Glomerular visceral epithelial cell (primary cell): ENCODE results near the gene RTL1.

Experiments
- DNase-seq: peaks from one replicate; pipeline ENCODE4 v3.0.0-alpha.2; 2016; ENCODE audit errors: extremely low spot score

Gene RTL1

DNA sequence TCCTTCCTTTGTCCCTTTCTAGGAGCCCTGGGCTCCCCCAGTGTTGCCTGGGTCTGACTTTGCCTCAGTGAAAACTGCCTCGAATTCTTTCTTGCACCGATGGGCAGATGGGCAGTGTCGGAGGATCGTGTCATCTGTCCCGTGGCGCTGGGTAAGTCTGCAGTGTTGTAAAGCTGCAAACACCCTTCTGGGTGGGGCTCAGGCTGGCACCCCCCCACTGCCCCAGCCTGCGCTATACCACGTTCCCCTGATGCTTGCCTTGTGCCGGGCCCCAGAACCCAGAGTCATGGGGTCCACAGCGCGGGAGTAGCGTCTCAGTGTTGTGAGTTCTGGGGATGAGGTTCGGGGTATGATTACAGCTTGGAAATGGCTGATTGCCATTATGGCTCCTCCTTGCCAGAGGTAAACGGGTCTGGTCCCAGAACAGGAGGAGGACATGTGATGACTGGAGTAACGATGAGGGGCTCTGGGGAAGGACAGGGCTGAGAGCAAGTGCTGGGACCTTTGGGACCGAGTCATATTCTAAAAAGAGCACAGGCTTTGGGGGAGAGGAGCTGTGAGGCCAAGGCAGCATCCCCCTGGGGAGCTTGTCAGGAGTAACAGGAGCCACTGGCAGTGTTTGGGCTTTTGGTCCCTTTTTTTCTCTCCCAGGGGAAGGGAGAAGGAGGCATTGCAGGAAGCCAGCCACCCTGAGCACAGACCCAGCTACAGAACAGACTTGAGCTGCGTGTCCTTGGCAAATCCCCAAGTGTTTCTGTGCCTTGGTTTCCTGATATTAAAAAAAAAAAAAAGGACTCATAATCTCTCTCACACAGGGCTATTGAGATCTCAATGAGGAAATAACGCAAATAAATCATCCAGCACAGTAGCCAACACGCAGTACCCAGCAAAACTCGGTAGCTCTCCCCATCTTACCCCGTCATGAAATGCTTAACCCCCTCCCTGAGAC lies 4.3 kb downstream of the RTL1 start:
- no peak for DNase-seq

GRCh38 chr14:100898465-100898864 lies 5.1 kb downstream of the RTL1 start:
- no peak for DNase-seq

DNA sequence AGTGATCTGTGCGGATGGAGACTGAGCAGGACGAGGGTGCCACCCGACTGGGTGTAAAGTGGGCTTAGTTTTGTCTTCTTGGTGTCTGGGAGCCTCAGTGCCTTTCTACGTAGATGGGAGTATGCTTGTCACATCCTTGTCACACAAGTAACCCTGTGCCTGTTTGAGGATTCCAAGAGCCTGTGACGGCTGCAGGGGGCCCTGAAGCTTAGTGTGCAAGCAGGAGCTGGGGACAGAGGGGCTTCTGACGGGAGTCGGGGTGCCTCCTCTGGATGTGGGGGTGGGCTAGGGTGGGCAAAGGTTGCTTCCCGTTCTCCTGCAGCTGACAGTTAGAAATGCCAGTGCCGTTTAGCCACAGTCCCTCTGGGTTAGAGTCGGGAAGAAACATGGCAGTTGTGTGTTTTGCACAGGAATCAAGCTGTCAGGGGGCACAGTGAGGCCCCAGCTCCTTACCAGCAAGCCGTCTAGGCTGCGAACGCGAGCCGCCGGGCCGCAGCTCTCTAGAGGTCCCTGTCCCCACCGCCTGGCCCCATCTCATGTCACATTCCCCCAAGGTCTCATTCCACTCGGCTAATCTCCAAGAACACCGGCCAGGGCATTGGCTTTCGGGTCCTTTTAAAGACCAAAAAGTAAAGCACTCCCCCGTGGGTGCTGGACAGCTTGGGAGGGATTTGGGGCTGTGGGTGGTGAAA lies 7.0 kb downstream of the RTL1 start:
- DNase-seq, result no peak

- no peak for DNase-seq
Observed at GRCh38 chr14:100895411-100895810, 8.1 kb downstream of the RTL1 start.

- no peak for DNase-seq
Observed at GRCh38 chr14:100894416-100894815, 9.1 kb downstream of the RTL1 start.

DNA sequence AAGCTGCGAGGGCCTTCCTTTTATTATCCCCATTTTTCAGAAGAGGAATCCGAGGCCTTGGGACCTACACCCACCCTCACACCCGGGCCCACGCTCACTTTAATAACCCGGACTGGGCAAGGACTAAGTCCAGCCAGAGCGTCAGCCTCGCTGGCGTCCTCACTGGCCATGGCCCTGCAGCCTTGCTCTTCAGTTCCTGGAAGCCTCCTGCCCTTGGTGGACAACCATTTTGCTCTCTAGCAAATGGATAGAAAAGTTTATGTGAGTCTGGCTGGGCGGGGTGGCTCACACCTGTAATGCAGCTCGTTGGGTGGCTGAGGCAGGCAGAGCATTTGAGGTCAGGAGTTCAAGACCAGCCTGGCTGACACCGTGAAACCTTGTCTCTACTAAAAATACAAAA lies 9.8 kb downstream of the RTL1 start:
- no peak for DNase-seq

GRCh38 chr14:100893228-100893601 lies 10.3 kb downstream of the RTL1 start:
- DNase-seq, result no peak

DNA sequence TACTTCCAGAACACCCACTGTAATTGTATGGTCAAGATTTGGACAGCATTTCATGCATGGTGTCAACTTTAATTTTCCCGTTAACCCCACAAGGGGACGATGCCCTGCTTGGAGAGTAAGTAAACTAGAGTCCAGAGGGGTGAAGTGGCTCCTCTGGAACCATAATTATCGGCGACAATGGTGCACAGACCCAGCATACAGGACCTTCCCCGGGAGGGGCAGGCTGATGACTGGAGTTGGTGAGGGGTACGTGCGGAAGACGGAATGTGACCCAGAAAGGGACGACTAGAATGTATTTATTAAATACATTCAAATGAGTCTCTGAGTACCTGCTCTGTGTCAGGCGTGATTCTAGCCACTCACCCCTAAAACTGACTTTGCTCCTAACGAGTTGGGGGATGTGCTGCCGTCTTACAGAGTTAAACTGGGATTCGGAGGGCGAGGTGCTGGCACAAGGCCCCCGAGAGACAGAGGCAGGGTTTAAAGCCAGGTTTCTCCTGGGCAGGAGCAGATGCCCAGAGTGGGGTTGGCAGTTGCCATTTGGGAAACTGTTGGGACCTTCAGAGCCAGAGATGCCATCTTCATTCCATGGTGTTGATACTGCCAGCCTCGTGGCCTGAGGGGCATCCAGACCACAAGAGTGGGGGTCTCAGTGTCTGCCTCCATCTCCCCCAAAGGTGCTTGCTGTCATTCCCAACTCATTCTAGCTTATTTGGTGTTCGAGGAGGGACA lies 10.9 kb downstream of the RTL1 start:
- no peak for DNase-seq

DNA sequence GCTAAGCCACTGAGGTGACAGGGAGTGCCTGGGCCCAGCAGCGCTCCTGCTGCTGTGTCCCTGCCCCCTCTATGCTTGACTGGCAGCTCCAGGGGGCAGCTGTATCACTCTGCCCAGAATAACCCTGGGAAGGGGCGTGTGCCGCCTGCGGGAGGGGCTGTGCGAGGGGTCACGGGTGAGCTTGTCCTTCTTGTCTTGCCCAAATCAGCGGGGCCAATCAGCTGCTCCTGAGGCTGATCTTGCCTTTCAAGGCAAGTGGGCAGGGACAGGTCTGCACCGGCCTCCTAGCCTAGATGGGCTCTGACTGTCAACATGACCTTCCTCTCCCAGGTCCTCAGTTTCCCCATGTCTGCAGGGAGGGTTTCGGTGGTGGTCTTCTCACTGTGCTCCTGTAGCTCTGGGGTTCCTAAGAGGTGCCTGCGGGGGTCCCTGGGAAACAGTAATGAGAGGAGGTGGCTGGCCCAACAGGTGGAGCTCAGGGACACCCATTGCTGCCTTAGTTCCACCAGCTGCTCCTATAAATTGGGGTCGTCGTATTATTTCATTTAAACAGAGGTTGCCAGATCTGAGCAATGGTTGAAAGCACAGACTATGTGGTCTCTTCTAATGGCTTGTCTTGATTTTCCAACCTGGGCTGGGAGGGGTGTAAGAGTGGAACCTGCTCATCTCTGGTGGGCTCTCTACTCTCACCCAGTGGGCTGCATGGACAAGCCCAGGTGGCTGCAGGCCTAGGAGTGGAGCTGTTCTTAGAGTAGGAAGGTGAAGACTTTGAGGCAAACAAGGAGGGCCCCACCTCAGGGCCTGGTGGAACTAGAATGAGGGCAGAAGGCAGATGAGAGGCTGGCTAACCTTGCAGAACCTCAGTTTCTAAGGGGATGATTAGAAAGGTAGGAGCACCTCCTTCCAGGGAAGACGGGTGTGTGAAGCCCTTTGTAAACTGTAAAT lies 11.7 kb downstream of the RTL1 start:
- DNase-seq, result no peak

DNA sequence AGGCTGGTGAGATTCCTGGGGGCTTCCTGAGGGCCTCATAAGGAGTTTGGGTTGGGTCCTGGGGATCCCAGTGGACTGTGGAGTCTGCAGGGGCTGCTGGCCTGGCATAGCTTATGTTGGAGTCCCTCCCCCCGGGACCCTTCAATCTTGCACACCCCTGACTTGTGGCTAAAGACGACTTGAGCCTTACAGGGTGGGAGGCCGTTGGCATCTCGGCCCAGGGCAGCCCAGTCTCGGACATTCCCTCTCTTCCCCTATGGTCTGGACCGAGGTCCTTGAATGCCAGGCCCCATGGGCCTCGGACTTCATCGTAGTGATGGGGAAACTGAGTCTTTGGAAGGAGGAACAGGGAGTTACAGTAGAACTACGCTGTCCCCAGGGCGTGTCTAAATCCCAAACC lies 12.5 kb downstream of the RTL1 start:
- no peak for DNase-seq

DNA sequence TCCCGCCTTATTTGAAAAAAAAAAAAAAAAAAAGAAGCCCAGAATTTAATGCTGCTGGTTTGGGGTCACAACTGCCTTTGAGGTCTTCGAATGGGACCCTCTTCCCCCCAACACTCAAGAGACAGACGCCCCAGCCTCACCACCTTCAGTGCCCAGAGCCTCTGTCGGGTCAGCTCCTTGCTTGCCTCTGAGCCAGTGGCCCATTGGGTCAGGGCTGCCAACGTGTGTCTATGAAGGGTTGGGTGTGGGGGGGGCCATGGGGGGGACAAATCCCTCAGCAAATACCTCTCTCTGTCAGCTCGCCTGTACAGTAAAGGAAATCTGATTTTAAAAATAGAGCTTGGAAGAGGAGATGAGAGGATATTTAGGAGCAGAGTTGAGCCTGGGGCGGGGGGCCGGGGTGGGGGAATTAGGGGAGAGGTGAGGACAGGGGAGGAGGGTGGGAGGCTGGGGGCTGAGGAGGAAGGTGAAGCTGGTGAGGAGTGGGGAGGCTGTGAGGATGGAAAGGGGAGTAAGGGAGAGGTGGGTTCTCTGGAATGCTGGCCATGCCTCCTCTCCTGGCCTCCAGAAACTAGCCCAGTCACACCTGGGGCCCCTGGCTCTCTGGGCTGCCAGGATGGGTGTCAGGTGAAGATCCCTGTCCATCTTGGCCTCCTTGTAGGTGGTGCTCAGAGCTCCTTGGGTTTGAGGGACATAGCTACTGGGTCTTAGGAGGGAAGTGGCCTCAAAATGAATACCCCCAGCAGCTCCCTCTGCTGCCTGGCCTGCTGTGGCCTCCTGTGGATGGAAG lies 13.3 kb downstream of the RTL1 start:
- DNase-seq, result no peak

- no peak for DNase-seq
Observed at GRCh38 chr14:100889641-100890040, 13.9 kb downstream of the RTL1 start.

GRCh38 chr14:100888789-100889315 lies 14.7 kb downstream of the RTL1 start:
- DNase-seq, result no peak

DNA sequence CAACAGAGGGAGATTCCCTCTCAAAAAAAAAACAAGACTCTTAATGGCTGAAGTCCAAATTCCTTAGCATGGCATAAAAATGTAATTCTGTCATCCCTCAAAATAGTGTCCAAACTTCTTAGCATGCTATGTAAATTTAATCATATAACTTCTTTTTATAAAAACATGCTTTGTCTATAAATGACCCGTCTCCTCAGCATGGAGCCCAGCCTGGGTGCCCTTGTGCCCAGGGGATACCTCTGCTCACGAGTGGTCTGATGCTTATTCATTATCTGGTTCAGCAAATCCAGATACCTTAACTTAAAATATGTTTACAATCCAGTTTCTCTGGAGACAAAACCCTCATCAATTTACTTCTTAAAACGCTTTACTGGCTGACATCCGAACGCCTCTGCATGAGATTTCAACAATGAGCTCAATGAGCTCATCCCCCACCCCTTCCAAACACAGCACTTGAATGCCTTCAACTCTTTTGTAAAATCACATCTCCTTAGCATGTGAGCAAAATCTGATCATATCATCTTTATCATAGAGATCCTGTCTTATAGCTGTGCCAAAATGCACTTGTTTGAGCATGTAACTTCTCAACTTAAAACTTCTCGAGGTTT lies 15.7 kb downstream of the RTL1 start:
- no peak for DNase-seq

DNA sequence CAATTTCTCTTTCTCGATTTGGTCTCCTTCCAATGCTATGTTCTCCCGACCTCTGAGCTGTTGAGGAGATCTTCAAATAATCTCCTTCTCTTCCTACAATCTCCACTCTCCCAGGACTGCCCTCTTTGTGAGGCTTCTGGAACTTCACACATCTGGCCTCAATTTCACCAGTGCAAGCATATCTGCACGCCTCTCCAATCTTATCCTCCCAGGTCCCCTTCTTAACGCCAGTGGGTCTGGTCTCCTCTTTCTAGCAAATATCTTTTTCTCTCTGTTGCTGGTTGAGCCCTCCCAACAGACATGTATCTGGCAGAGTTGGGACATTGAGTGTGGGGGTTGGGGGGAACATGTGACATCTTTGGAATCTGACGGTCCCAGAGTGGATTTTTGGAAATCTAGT lies 17.9 kb downstream of the RTL1 start:
- DNase-seq, result no peak

DNA sequence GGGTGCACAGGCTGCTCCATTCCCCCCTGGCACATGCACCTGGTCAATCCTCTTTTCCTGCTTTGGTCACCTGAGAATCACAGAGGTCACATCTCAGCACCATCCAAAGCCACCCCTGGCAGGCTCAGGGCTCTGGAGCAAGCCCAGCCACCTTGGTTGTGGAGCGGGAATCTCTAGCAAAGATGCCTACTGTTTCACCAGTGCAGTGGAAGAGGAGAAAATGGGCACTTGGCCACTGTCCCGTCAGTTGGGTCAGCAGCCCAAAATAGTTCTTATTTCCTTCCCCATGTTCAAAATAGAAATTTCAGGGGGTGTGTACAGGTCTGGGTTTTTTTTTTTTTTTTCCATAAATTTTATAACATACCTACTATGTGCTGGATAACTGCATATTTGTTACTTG lies 18.3 kb downstream of the RTL1 start:
- no peak for DNase-seq

DNA sequence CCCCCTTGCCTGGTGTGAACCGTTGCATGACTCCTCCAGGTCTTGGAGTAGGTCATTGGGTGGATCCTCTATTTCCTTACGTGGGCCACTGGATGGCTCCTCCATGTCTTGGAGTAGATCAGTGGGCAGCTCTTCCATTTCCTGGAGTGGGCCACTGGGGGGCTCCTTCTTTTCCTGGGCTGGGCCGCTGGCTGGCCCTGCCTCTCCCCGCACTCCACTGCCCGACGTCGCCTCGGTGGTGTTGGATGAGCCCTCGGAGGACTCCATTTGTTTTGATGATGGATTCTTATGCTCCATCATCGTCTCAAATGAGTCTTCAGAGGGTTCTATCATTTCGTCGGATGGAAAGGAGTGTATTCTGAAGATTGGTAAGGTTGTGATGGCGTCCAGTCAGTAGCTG lies 19.1 kb downstream of the RTL1 start:
- no peak for DNase-seq

GRCh38 chr14:100883789-100884101 lies 19.8 kb downstream of the RTL1 start:
- DNase-seq, result no peak

GRCh38 chr14:100882991-100883788 lies 20.3 kb downstream of the RTL1 start:
- DNase-seq, result no peak
